Testis (tissue), 2 donors: ENCODE results near the gene BHLHA9.

Experiments
- POLR2A ChIP-seq: fragments of 450-650 bp; IDR thresholded peaks from one replicate; pipeline ENCODE4 v1.6.1; 2017; ENCODE audit warnings: antibody characterized with exemption, mild to moderate bottlenecking, moderate library complexity
- TF ChIP-seq, protein P1 (sequence below), 3 experiments: fragments of 450-650 bp in 2 of 3; fragments of 200-600 bp in 1 of 3; sonication (generic) in 1 of 3; IDR thresholded peaks; one replicate each; pipeline ENCODE4 v1.5.1; 2016 to 2019; ENCODE audit warnings: antibody characterized with exemption in 3 of 3, mild to moderate bottlenecking in 2 of 3, moderate library complexity in 1 of 3

DNA sequence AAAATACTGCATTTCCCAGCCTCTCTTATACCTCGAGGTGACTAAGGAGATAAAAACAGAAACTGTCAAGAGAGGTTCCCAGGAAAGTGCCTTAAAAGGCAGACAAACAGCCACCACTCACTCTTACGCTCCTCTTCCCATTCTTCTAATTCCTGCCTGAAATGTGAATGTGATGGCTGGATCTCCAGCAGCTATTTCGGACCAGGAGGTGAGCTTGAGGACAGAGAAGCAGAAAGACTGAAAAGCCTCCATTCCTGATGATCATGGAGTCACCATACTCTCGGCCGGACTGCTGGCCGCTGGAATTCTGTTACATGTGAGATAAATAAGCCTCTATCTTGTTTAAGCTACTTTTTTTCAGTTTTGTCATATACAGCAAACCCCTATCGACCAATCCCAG lies 49.0 kb upstream of the BHLHA9 start:
- TF ChIP-seq, protein P1, sequence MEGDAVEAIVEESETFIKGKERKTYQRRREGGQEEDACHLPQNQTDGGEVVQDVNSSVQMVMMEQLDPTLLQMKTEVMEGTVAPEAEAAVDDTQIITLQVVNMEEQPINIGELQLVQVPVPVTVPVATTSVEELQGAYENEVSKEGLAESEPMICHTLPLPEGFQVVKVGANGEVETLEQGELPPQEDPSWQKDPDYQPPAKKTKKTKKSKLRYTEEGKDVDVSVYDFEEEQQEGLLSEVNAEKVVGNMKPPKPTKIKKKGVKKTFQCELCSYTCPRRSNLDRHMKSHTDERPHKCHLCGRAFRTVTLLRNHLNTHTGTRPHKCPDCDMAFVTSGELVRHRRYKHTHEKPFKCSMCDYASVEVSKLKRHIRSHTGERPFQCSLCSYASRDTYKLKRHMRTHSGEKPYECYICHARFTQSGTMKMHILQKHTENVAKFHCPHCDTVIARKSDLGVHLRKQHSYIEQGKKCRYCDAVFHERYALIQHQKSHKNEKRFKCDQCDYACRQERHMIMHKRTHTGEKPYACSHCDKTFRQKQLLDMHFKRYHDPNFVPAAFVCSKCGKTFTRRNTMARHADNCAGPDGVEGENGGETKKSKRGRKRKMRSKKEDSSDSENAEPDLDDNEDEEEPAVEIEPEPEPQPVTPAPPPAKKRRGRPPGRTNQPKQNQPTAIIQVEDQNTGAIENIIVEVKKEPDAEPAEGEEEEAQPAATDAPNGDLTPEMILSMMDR (IDR thresholded peaks at IDR 0.05): no peak
- TF ChIP-seq POLR2A: no peak
